ENCODE results near the gene AADAC.

- TF ChIP-seq, protein P1, sequence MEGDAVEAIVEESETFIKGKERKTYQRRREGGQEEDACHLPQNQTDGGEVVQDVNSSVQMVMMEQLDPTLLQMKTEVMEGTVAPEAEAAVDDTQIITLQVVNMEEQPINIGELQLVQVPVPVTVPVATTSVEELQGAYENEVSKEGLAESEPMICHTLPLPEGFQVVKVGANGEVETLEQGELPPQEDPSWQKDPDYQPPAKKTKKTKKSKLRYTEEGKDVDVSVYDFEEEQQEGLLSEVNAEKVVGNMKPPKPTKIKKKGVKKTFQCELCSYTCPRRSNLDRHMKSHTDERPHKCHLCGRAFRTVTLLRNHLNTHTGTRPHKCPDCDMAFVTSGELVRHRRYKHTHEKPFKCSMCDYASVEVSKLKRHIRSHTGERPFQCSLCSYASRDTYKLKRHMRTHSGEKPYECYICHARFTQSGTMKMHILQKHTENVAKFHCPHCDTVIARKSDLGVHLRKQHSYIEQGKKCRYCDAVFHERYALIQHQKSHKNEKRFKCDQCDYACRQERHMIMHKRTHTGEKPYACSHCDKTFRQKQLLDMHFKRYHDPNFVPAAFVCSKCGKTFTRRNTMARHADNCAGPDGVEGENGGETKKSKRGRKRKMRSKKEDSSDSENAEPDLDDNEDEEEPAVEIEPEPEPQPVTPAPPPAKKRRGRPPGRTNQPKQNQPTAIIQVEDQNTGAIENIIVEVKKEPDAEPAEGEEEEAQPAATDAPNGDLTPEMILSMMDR (IDR thresholded peaks at IDR 0.05; ENCODE audit: poor library complexity, severe bottlenecking), result no peak
- no peak for TF ChIP-seq EZH2 (IDR thresholded peaks at IDR 0.05; ENCODE audit: borderline replicate concordance, insufficient read depth, low read length, poor library complexity, severe bottlenecking)
- TF ChIP-seq, protein P2, sequence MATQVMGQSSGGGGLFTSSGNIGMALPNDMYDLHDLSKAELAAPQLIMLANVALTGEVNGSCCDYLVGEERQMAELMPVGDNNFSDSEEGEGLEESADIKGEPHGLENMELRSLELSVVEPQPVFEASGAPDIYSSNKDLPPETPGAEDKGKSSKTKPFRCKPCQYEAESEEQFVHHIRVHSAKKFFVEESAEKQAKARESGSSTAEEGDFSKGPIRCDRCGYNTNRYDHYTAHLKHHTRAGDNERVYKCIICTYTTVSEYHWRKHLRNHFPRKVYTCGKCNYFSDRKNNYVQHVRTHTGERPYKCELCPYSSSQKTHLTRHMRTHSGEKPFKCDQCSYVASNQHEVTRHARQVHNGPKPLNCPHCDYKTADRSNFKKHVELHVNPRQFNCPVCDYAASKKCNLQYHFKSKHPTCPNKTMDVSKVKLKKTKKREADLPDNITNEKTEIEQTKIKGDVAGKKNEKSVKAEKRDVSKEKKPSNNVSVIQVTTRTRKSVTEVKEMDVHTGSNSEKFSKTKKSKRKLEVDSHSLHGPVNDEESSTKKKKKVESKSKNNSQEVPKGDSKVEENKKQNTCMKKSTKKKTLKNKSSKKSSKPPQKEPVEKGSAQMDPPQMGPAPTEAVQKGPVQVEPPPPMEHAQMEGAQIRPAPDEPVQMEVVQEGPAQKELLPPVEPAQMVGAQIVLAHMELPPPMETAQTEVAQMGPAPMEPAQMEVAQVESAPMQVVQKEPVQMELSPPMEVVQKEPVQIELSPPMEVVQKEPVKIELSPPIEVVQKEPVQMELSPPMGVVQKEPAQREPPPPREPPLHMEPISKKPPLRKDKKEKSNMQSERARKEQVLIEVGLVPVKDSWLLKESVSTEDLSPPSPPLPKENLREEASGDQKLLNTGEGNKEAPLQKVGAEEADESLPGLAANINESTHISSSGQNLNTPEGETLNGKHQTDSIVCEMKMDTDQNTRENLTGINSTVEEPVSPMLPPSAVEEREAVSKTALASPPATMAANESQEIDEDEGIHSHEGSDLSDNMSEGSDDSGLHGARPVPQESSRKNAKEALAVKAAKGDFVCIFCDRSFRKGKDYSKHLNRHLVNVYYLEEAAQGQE (IDR thresholded peaks at IDR 0.05; ENCODE audit: borderline replicate concordance), result no peak
- no peak for TF ChIP-seq SMC3 (conservative IDR thresholded peaks at IDR 0.05; ENCODE audit: poor library complexity)
These were observed 2.4 kb upstream of the AADAC start for GRCh38 chr3:151811474-151811873.
